22Rv1 (cell line): ENCODE data around the gene MOAP1.

Experiments used
- H3K27ac ChIP-seq: fragments of 450-650 bp; 2 replicates; pipeline ENCODE4 v1.5.1; 2017
- CTCF ChIP-seq: fragments of 450-650 bp; IDR thresholded peaks from 2 replicates; pipeline ENCODE4 v1.5.1; 2017; ENCODE audit warnings: mild to moderate bottlenecking
- ZFX ChIP-seq: fragments of 450-650 bp; IDR thresholded peaks from 2 replicates; pipeline ENCODE4 v1.6.1; 2017; ENCODE audit warnings: antibody characterized with exemption, borderline replicate concordance

The MOAP1 gene

GRCh38 chr14:93150227-93151208, 34.2 kb downstream of the MOAP1 start:
- TF ChIP-seq ZFX (no peak), CTCF (no peak)
- no peak overlapping the region for H3K27ac ChIP-seq

- TF ChIP-seq CTCF = no peak
- TF ChIP-seq ZFX = no peak
- no peak overlapping the region for H3K27ac ChIP-seq
These were observed 35.7 kb downstream of the MOAP1 start for GRCh38 chr14:93148979-93149378.

- H3K27ac ChIP-seq = no peak overlapping the region
- TF ChIP-seq ZFX (no peak), CTCF (no peak)
These were observed 38.6 kb downstream of the MOAP1 start for GRCh38 chr14:93146119-93146518.

- no peak overlapping the region for H3K27ac ChIP-seq
- TF ChIP-seq CTCF = no peak
- no peak for TF ChIP-seq ZFX
These were observed 41.6 kb downstream of the MOAP1 start for GRCh38 chr14:93142854-93143652.

- peak; percentile 32 for TF ChIP-seq CTCF
- no peak for TF ChIP-seq ZFX
- peak overlapping the region; percentile 93 for H3K27ac ChIP-seq
These were observed 46.8 kb downstream of the MOAP1 start for GRCh38 chr14:93137864-93138263.

GRCh38 chr14:93136508-93136907, 48.2 kb downstream of the MOAP1 start:
- H3K27ac ChIP-seq = peak overlapping the region; percentile 93

- TF ChIP-seq CTCF (no peak), ZFX (no peak)
- H3K27ac ChIP-seq = peak overlapping the region; percentile 93
These were observed 48.7 kb downstream of the MOAP1 start for GRCh38 chr14:93136009-93136408.
